ENCODE measurements around the gene PHF23.

The PHF23 gene

DNA sequence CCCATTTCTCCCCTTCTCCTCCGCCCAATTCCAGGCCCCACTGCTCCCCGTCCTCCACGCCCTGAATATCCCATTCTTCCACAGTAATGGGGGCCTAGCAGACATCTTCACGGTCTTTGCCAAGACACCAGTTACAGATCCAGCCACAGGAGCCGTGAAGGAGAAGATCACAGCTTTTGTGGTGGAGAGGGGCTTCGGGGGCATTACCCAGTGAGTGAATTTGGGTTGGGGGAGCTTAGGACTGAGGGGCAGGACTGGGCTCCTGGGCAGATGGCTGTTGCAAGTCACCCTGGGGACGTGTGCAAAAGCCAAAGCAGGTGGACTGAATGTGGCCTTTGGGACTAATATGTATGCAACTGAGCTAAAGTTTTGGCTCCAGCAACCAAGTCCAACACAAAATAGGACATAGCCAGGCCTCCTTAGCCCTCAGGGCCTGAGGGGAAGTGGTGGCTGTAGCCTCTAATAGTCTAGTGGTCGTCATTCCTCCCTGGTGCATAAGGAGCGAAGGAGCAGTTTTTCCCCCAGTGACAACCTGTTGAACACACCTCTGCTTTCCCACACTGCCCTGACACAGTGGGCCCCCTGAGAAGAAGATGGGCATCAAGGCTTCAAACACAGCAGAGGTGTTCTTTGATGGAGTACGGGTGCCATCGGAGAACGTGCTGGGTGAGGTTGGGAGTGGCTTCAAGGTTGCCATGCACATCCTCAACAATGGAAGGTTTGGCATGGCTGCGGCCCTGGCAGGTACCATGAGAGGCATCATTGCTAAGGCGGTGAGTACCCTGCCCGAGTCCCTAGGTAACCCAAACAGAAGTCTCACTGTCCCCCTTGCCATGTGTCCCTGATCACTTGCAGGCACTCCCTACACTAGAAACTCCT, 16.9 kb downstream of the PHF23 start:
- FAIRE-seq (no peak), DNase-seq (ENCODE audit: extremely low spot score, insufficient read length, low read depth) (no peak)

DNA sequence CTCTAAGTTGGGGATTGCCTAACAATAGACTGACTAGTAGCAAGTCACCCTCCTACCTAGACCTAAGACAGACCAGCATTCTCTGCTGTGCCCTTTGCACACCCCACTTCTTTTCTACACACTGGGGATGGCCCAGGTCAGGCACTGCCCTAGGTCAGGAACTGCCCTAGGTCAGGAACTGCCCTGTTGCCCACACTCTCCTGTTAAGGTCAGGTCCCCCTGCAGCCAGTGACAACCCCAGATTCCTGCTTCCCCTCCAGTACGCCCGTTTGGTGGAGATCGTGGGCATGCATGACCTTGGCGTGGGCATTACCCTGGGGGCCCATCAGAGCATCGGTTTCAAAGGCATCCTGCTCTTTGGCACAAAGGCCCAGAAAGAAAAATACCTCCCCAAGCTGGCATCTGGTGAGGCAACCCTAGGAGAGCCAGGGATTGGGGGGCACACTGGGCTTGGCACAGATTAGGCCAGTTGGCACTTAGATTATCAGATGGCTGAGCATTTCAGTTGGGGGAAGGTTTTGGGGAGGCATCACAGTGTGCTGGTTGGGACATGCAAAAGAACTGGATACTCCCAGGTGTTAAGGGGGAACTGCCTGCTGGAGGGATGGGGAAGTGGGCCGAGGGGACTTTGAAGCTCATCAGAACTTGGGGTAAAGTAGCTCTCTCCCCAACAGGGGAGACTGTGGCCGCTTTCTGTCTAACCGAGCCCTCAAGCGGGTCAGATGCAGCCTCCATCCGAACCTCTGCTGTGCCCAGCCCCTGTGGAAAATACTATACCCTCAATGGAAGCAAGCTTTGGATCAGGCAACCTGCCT, 17.8 kb downstream of the PHF23 start:
- no peak for DNase-seq (ENCODE audit: extremely low spot score, insufficient read length, low read depth)
- FAIRE-seq, result no peak

DNA sequence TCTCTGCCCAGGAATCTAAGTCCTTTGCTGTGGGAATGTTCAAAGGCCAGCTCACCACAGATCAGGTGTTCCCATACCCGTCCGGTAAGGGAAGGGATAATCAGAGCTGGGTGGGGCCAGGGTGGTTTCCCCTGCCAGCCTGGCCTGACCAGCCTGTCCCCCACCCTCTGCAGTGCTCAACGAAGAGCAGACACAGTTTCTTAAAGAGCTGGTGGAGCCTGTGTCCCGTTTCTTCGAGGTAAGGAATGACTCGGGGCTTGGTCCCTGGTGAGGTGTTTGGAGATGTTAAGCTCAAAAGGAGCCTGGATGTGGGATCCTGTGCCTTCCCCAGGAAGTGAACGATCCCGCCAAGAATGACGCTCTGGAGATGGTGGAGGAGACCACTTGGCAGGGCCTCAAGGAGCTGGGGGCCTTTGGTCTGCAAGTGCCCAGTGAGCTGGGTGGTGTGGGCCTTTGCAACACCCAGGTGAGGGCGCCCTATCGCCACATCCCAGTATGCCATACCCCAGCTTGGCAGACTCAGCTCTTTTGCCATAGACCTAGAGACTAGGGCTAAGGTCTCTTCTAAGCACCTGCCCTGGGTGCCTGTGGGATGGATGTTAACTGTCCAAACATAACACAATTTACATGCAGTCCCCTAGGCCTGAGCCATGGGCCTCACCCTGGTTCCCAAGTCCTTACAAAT, 18.5 kb downstream of the PHF23 start:
- DNase-seq (ENCODE audit: extremely low spot score, insufficient read length, low read depth), result no peak
- FAIRE-seq, result peak; percentile 51

DNA sequence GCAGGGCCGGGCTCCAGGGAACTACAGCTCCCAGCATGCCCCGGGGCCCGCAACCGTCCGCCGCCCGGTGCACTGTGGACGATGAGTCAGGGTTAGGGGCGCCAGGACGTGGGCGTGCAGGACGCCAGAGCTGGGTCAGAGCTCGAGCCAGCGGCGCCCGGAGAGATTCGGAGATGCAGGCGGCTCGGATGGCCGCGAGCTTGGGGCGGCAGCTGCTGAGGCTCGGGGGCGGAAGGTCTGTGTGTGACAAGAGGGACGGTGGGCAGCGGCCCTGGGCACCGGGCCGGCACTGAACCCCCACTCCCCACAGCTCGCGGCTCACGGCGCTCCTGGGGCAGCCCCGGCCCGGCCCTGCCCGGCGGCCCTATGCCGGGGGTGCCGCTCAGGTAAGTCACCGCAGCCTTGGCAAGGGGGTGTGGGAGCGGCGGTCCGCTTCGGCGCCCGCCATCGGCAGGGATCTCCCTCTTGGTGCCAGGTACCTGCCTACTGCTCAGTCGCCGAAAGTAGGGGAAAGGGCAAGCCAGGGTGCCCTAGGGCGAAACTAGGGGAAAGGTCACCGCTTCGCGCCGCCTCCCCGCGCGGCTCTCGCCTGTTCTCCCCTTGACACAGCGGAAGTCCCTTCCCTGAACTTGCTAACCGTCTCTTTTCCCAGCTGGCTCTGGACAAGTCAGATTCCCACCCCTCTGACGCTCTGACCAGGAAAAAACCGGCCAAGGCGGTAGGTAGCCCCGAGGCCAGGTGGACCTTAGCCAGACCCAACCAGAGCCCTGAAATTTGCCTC, 19.3 kb downstream of the PHF23 start, which contains the start of the genes ACADVL and DLG4:
ACADVL (plus strand) TSS at position 127 of the 781 bp plus-strand sequence; CDS start at position 174, 47 bp downstream.
DLG4 (minus strand) TSS at position 25 of the 781 bp plus-strand sequence.
- FAIRE-seq, result peak; percentile 76
- DNase-seq (ENCODE audit: extremely low spot score, insufficient read length, low read depth), result peak; percentile 71

DNA sequence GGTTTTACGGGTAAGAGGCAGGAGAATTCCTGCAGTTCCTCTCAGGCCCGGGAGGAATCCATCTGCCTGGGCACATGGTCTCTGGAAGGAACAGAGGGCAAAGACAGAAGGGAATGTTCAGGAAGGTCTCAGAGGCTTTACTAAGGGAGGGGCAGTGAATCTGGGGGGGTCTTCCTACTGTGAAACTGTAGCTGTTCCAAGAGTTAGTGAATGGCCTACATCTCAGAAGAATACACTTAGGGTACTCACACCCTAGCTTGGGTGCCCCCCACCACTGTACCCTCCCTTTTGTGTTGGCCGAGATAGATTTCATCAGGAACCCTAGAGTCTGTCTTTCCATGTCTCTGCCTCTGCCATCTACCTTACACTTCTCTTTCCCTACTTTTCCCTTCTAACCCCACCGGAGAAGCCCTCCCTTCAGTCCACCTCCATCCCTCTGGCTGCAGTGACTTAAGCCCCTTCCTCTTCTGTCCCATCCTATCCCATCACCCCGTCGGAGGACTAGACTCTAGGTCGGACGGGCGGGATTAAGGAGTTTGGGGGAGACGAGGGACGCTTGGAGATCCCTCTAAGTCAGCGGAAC, 19.9 kb downstream of the PHF23 start:
- DNase-seq (ENCODE audit: extremely low spot score, insufficient read length, low read depth) (no peak), FAIRE-seq (peak; percentile 5)

DNA sequence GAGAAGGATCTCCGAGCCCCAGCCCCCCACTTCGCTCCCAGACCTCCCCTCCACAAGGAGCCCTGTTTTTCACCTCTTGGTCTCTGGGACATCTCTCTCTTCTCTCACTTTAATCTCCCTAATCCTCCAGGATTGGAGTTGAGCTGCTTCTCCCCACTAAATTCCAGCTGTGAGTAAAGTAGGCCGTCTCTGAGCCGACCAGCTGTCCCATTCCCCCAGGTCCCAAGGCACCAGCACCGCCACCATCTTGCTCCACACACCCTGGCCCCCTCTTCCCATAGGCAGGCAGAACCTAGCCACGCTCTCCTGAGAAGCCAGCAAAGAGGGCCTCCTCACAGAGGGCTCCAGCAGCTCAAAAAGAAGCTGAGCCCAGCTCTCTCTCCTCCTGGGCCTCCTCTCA, 20.5 kb downstream of the PHF23 start:
- FAIRE-seq, result no peak
- no peak for DNase-seq (ENCODE audit: extremely low spot score, insufficient read length, low read depth)

DNA sequence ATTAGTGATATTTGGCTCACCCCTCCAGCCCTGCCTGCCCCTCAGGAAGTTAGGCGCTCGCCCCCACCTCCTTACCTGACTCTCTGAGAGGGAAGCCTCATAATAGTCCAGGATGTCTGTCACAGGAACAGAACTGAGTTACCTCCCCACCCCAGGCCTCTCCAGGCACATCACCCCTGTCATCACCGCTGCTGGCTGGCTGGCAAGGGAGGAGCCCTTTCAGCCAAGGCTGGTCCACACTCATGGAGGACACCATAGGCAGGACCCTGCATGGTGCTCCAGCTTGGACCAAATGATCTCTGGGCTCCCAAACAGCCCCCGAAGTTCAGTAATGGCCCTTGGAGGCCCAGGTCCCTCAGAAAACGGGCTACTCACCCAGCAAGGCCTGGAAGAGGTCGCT, 21.1 kb downstream of the PHF23 start:
- DNase-seq (ENCODE audit: extremely low spot score, insufficient read length, low read depth) (no peak), FAIRE-seq (no peak)

DNA sequence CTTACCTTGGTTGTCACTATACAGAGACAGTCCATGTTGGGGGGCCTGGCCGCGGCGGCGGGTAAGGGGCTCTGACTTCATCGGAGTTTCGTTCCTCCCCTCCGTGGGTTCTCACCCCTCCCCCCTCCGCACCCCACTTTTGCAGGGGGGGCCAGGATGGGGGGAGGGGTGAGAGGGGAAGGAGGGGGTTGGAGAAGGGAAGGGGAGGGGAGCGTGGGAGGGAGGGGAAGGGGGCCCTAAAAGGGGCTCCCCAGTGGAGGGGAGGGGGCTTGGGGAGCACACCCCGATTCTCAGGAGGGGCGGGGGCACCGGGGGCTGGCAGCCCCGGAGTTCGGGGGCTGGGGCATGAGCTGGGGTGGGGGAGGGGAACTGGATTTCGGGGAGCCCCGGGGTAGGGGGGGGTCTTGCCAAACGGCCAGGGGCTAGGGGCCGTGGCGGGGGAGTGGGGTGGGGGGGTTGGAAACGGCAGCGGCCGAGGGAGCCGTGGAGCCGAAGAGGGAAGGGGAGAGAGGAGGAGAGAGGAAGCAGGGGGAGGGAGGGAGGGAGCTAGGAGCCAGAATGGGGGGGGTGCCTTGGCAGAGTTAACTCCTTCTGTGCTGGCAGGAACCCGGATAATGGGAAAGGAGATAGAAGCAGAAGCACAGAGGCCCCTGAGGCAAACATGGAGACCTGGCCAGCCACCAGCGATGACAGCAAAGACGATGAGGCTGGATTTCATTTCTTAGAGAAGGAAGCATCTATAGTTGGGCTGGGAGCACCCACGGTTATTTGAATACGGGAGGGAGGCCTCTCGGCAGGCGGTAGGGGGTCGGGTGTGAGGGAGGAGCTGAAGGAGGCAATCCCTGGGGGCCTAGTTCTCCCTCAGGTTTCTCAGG, 21.9 kb downstream of the PHF23 start:
- FAIRE-seq, result no peak
- DNase-seq (ENCODE audit: extremely low spot score, insufficient read length, low read depth), result no peak

DNA sequence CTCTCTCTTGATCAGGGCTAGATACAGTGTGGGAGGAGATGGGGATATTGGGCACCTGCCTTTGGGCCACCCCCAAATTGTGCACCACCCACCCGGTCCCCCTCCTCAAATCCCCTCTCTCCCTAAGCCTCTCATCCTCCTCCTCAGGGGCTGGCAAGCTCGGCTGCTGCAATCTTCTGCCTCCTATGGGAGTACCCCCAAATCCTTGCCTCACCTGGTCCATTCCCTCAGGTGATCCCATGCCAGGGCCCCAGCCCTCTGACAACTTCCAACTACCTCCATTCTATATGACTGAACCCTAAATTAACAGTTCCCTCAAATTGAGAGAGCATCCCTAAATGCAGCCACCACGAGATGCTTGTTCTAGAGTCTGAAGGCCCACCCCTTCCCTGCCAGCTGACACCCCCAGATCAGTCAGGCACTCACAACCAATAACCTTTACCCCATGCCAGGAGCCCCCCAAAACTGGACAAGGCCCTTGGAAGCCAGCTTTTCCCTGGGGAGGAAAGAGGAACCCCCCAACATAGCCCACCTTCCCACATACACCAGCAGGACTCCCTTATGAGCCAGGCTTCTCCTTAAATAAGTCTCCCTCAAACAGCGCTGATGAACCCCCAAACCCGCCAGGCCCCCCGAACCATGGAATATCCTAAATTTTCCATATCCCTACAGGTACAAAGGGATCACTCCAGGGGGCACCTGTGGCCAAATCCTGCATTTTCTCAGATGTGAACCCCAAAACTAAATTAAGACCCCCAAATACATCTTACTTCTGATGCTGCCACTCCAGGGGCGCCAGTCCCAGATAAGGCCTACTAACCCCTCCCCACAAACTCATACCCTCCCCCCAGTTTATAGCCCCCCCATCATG, 22.8 kb downstream of the PHF23 start:
- FAIRE-seq (no peak), DNase-seq (ENCODE audit: extremely low spot score, insufficient read length, low read depth) (no peak)

DNA sequence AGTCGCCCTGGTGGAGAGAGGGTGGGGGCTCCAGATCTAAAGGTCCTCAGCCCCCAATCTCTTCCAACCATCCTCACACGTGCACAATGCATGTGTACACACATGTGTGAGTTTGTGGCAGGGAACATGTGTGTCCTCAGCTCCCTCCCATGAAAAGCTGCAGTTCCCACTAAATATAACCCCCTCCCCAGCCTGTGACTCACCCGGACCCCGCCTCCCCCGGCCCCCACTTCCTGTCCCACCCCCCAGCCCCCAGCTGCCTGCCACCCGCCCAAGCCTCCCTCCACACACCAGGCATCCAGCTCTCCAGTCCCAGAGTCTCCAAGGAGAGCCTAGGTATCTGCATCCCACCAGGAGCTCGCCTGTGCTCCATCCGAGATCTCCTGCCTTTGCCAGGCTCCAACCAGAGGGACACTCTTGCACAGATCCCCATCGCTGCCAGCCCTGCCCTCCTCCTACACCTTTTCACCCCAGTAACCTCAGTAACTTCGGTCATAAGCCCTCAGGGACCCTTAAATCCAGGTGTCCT, 23.5 kb downstream of the PHF23 start:
- FAIRE-seq (no peak), DNase-seq (ENCODE audit: extremely low spot score, insufficient read length, low read depth) (no peak)

DNA sequence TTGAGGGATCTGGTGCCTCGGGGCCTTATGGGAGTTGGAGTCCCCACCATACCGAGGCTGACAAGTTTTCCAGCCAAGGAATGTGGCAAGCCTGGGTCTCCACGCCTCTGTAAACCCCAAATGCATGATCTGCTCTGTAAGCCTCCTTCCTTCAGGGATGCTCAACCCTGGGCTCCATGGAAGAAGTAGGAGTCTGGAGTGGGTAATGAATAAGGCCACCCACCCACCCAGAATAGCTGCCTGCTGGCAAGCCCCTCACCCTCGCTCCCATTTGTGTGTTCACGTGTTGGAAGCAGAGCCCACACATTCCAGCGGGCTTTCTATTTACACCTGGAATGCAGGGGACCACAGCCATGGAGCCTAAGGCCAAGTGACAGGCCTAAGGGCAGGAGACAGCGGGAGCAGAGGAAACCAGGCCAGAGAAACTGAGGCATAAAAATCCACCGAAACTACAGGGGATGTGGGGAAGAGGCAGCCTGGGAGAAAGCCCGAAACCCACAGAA, 24.1 kb downstream of the PHF23 start:
- FAIRE-seq, result no peak

DNA sequence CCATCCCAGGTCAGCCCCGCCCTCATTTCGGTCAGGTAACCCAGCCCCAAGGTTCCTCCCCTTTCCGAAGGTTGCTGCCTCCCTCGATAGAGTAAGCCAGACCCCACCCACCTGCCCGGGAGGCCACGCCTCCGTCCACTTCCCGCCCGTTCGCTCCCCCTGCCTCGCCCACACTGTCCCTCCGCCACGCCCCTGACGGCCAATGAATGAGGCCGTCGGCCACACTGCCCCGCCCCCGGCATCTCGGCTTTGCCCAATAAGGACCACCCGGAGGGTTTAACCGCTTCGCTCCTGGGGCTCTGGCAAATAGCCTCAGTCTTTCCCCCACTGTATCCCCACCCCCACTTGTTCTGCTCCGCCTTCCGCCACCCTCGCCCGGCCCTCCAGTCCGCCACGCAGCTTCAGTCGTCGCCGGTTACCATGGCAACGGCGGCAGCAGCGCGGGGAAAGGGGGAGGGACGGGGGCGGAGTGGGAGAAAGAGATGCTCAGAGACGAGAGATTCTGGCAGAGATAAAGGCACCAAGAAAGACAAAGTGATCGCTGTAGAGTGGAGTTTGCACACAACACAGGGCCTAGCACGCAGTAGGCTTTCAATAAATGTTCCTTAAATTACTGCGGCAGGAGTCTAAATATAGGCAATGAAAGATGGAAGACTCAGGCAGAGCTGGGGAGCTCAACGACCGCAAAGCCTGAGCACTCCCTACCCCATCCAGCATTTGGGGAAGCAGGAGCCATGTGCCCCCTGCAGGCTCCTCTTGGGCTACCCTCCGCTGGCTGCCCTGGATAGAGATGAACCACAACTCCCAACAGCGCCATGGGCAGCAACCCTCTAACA, 24.7 kb downstream of the PHF23 start:
- FAIRE-seq (peak; percentile 100), DNase-seq (ENCODE audit: extremely low spot score, insufficient read length, low read depth) (peak; percentile 96)

More for the DNA sequence above, 24.1 kb downstream of the PHF23 start:
- DNase-seq (ENCODE audit: extremely low spot score, insufficient read length, low read depth), result no peak

DNA sequence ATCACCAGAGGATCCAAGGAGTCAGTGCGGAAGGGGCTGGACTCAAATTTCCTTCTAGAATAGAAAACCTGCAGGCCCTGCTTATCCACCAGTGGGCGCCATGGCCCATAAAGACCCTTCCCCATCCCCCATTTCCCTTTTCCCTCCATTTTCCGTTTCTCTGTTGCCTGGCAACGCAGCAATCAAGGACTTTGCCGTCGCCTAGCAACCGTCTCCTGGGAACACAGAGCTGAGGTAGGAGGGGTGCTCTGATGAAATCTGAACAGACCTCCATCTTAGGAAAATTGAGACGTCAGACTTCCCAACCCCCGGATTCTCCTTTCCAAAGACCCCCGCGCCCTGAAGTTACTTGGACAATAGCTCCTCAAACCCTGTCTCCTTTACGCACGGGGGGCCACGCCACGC, 25.4 kb downstream of the PHF23 start:
- FAIRE-seq (no peak), DNase-seq (ENCODE audit: extremely low spot score, insufficient read length, low read depth) (no peak)

DNA sequence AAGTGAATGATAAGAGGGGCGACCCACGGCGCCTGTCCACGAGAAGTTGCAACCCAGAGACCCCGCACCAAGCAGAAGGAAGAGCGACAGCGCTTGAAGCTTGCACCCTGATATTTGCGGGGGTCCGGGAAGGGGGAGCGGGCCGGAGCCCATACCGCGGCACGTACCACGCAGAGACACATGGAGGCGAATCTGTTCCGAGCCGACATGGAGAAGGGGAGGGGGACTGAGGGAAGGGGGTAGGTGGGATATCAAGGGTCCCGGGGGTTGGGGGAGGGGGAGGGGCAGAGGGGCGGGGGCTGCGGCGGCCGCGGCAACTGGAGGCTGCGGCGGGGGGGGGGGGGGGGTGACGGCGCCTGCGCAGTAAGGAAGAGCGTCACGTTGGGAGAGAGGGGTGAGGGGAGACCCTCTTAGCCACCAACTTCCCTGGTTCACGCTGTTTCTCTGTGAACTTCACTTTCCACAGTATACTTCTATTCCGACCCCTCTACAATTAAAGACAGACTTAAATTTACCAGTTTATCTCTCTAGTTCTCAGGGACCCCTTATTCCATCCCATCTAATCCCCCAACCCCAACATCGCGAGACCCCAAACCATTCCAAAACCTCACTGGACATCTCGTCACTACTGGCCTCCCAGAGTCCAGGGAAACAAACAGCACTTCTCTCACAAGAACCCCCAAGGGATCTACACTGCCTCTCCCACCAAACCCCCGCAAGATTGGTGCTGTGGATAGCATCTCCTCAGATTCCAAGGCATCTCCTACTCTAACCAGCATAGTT, 27.6 kb downstream of the PHF23 start:
- FAIRE-seq (no peak), DNase-seq (ENCODE audit: extremely low spot score, insufficient read length, low read depth) (no peak)

DNA sequence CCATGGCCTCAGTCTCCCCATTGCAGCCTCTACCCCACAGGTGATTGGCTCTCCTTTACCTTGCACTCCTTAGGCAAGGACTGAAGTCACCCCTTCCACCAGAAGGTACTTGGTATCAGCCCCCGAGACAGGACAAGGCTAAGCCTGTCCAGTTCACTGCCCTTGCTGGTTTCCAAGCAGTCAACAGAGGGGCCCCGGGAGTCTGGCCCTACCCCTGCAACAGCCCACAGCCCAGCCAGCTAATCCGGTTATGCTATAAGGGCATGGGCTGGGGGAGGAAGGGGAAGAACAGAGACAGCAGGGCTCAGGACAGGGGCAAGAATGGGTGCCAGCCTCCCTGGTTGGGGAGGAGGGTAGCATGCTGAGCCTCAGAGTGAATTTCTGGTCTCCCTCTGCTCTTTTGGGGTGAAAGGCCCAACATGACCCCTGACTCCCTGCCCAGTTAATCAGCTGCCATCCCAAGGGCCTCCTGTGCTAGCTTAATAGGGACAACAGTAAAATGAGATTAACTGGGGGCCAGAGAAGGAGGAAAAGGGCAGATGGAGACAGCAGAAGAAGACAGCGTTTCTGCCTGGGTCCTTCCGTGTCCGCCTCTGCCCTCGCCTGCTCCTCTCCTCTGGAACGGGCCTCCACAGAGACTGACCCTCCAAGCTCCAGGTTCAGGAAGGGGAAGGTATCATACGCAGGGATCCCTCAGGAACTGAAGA, 30.4 kb downstream of the PHF23 start:
- no peak for FAIRE-seq

More for the DNA sequence above, 30.4 kb downstream of the PHF23 start:
- no peak for DNase-seq (ENCODE audit: extremely low spot score, insufficient read length, low read depth)
